Activated CD4-positive, alpha-beta T cell treated with anti-CD3 and anti-CD28 coated beads, Interleukin-2, amount 50 U/mL, for 4 hours (primary cell): ENCODE results near the gene RRAD.
"Not testable (repeated sequence)": the region's sequence is repeated elsewhere in the genome, so short reads cannot be mapped to it uniquely, and the experiment has no call there.

Experiments used
- DNase-seq, 2 experiments: peaks; one replicate each; pipeline ENCODE4 v3.0.0-alpha.2; 2020

The RRAD gene

DNA sequence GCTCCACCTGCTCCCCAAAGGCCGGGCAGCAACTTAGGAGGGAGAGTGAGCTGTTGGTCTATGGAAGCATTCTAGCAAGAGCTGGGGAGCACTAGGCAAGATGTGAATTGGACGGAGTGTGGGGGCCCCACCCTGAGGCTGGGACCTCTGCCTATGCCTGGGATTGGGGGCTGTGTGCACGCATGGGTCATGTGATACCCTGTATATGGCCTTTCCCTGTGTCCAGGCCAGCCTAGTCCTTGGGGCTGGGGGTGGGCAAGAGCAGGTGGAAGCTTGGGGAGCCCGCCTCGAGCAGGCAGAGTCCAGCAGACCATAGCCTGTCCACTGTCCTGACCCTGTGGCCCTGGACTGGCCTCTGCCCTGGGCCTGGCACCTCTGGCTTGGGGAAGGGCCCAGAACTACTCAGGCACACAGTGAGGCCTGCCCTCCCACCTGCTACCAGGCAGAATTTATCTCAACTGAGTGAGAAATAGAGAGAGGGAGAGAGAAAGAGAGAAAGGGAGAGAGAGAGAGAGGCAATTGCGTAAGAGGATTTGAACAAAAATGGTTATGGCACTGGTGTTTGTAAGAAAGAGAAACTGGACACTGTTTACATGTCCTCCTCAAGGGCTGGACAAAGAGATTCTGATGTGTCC is 25.9 kb downstream of the RRAD start:
- DNase-seq: no peak

DNA sequence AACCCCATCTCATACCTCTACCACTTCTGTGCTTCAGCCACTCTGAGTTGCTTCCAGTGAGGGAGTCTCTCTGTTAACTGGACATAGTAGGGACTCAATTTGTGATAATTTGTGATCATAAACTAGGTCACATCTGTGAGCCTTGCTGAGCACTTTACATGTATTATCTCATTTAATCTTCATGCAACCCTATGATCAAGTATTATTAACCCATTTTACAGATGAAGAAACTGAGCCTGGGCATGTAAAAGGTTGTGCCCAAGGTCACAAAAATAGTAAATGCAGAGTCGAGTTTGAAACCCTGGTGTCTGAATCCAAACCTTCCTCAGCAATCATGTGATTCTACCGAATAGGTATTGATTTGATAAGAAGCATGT is 26.4 kb downstream of the RRAD start:
- DNase-seq: no peak

DNA sequence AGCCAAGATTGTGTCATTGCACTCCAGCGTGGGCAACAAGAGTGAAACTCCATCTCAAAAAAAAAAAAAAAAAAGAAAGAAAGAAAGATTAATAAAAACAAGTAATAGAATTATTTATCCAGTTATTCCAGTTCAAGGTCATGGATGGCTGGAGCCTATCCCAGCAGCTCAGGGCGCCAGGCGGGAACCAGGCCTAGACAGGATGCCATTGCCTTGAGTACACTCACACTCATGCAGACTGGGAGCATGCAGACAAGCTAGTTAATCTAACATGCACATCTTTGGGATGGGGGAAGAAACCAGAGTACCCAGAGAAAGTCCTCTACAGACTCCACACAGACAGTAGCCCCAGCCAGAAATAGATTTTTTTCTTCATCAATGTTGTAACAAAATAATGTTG is 27.1 kb downstream of the RRAD start:
- DNase-seq: no peak

DNA sequence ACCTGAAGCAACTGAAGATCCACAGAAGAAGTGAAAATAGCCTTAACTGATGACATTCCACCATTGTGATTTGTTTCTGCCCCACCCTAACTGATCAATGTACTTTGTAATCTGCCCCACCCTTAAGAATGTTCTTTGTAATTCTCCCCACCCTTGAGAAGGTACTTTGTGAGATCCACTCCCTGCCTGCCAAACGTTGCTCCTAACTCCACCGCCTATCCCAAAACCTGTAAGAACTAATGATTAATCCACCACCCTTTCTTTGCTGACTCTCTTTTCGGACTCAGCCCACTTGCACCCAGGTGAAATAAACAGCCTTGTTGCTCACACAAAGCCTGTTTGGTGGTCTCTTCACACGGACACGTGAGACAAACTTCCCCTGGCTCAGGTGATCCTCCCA is 28.7 kb downstream of the RRAD start:
- DNase-seq: not testable (repeated sequence)

DNA sequence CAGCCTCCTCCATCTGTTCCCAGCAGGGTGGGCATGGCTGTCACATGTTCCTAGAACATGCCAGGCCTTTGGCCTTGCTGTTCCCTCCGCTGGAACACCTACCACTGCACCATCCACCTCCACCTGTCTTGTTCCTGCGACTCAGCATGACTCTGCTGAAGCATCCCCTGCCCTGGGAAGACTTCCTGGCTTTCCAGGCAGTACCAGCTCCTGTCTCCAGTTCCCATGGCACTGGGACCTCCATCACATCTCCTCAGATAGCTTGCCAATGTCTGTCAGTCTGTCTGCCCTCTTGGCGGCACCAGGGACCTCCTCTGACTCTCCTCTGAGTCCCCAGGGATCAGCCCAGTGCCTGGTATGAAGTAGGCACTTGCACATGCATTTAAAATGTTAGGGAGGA is 29.3 kb downstream of the RRAD start:
- no peak for DNase-seq

DNA sequence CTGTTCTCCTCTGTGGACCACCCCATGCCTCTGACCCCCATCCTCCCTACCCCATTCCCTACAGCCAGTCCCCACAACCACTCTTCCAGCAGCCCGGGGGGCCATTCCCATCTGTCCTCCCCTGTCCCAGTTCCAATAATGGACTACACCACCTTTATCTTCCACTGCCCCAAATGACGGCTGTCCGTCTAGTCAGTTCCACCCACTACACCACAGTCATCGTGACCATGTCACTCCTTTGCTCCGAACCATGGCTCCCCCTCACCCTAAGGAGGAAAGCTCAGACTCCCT is 29.7 kb downstream of the RRAD start:
- no peak for DNase-seq

DNA sequence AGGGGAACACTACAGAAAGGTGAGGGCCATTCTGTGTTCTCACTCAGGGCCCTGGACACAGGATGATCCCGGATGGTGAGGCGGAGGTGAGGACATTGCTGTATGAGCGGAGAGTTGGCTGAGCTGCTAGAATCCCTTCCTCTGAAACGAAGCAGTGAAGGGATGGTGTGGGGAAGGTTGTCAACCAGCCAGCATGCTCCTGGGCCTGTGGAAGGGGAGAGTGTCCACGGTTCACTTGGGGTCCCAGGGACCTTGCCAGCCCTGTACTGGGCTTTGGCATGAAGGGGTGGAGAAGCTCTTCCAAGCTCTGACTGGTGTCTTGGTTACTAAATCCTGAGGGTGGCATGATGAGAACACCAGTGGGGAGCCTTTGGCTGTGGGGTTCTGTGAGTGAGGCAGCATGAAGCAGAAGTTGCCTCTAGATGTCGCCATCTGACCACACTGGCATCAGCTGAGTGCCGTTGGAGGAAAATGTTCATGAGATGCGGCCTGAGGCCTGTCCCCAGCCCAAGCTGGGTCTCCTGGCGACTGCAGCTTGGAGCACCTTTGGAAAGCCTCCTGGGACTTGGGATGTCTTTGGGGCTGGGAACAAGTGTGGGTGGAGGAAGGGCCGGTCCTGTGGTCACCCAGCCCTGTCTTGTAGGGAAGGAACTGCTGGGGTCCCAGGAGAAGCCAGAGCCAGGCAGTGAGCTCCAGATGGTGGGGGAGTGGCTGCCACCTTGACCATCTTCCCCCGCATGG is 30.2 kb downstream of the RRAD start:
- DNase-seq: peak; percentile 58 to 60

DNA sequence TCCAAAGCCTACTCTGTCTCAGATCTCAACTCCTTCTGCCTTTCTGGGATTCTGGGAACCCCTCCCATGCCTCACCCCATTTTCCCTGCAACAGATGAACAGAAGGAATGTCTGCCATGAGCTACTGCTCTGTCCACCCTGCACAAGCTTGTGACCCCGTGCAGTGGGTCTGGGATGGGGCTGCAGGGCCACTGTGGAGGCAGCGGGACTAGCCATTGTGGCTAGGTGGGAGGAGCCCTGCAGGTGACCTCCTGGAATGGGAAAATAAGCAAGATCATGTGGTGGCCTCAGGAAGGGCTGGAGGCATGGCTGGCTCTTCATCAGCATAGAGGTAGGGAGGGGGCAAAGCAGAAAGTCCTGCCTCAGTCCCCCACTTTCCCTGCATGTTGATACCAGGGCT is 31.3 kb downstream of the RRAD start:
- DNase-seq: no peak

DNA sequence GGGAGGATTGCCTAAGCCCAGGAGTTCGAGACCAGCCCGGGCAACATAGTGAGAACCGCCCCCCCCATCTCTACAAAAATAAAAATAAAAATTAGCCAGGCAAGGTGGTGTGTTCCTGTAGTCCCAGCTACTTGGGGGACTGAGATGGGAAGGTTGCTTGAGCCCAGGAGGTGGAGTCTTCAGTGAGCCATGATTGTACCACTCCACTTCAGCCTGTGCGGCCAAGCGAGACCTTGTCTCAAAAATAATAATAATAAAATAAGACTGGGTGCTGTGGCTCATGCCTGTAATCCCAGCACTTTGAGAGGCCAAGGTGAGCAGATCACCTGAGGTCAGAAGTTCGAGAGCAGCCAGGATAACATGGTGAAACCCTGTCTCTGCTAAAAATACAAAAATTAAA is 33.5 kb downstream of the RRAD start:
- DNase-seq: no peak

DNA sequence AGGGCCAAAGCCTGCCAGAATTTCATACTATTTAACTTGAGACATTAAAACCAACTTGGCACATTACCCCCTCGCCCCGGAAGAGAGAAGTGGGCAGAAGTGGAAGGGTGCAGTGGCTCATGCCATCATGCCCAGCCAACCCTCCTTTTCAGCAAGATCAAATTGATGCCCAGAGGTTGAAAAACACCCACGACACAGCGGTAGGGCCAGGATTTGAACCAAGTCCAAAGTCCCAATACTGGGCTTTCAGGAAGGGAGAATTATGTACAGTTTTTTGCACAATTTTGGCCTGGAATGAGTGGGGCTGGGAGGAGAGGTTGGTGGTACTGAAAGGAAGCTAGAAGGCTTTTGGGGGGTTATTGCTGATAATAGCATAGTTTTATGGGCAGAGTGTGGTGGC is 34.0 kb downstream of the RRAD start:
- DNase-seq: no peak

DNA sequence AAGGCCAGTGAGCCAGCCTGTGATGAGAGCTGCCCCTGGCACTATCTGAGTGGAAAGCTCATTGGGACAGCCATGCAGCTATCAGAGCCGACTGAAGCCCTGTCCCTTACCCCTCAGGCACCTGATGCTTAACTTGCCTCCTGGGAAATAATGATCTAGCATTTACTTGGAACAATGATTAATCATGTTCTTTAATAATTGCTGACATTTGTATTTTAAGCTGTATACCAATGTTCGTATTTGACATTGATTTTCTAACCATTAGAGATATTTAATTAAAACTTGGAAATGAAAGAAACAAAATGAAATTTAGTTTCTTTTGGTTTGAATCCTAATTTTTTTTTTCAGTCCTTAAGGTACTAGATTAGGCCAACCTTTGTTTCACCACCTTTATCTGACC is 34.5 kb downstream of the RRAD start:
- DNase-seq: no peak

DNA sequence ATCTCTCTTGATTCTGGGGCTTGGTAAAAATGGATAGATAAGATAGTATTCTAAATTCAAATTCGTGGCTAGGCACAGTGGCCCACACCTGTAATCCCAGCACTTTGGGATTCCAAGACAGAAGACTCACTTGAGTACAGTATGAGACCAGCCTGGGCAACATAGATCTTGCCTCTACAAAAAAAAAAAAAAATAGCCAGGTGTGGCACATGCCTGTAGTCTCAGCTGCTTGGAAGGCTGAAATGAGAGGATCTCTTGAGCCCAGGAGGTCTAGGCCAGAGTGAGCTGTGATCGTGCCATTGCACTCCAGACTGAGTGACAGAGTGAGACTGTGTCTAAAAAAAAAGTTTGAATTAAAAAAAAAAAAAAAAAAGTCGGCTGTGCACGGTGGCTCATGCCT is 35.7 kb downstream of the RRAD start:
- DNase-seq: no peak

DNA sequence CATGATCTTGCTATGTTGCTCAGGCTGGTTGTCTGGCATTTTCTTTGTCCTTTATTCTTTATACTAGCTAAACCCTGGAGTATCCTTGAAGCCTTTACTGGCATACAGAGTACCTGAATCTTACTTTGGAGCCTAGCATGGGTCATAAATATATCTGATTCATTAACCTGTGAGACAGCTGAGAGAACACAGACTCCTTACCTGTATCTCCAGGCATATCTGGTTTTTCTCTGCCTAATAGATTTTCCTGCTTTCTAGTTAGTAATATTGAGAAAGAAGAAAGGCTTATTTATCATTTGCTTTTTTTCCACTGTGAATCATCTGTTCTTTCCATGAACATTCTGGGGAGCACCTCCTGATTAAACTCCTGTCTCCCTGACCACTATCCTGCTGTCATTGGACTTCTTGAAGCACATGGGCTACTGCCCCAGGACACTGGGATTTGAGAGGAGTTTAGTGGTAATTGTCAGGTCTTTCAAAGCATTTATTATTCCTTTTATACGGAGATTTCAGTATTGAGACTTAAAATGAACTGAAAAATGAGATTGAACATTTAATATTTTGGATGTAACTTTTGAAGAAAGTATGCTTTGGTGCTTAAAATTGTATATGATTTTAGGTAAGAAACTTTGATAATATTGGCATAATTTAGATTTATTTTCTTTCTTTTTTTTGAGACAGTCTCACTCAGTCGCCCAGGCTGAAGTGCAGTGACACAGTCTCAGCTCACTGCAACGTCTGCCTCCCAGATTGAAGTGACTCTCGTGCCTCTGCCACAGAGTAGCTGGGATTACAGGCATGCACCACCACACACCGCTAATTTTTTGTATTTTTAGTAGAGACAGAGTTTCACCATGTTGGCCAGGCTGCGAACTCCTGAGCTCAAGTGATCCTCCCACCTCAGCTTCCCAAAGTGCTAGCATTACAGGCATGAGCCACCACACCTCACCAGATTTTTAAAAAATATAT is 36.4 kb downstream of the RRAD start:
- no peak for DNase-seq

DNA sequence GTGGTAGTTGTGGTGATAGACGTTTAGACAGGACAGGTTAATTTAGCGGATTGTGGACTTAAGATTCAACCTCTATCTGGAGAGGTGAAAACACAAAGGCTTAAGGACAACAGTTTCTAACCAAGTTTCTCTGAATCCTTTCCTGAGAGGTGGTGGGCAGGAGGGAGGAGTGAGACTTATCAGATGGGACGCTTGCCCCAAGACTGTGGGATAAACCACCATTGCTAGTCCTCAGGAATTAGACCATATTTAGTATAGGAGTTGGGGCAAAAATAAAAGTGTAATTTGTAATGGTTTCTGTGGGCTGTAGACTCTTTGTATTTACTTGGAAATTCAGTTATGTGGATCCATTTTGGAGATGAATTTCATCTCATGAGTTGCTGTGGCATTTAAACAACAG is 38.4 kb downstream of the RRAD start:
- DNase-seq: no peak

DNA sequence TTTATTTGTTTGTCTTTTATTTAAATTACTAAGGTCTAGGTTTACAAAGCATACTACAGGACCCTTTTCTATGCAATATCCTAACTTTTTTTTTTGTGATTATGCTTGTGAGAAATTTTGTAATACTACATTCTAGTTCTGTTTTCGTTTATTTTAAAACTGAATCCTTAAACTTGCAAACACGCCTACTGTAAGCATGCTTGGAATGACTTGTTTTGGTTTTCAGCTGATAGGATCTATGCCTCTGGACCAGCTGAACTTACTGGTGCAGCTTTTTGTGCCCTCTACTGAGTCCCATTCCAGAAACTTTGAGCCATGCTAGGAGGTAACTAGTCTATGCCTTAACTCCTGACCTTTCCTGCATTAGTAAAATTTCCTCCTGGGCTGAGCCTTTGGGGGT is 39.0 kb downstream of the RRAD start:
- DNase-seq: no peak

DNA sequence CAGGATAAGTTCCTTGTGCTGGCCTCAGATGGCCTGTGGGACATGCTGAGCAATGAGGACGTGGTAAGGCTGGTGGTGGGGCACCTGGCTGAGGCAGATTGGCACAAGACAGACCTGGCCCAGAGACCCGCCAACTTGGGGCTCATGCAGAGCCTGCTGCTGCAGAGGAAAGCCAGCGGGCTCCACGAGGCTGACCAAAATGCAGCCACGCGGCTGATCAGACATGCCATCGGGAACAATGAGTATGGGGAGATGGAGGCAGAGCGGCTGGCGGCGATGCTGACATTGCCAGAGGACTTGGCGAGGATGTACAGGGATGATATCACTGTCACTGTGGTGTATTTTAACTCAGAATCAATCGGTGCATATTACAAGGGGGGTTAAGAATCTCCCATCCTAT is 39.8 kb downstream of the RRAD start:
- no peak for DNase-seq

DNA sequence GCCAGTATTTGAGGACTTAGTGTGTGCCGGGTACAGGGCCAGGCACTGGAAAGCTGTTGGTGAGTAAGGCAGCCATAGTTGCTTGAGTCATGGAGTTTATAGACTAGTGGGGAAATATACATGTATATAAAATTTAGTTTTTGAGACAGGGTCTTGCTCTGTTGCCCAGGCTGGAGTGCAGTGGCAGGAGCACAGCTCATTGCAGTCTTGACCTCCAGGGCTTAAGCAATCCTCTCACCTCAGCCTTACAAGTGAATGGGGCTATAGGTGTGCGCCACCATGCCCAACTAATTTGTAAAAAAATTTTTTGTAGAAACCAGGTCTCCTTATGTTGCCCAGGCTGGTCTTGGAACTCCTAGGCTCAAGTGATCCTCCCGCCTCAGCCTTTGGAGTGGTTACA is 42.6 kb downstream of the RRAD start:
- no peak for DNase-seq

DNA sequence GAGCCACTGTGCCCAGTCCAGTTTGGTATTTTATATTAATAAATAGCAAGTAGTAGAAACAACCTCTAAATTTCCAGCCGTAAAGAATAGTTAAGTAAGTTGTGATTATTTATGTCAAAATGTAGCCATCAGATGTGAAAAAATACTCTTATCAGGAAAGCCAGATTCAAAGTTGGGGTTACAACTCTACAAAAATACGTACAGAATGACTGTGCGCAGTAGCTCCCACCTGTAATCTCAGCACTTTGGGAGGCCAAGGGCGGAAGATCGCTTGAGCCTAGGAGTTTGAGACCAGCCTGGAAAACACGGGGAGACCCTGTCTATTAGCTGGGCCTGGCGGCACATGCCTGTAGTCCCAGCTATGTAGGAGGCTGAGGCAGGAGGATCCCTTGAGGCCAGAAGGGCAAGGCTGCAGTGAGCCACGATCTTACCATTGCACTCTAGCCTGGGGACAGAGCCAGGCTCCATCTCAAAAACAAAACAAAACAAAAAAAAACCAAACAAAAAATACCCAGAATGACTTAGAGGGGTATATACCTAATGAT is 43.3 kb downstream of the RRAD start:
- DNase-seq: no peak

DNA sequence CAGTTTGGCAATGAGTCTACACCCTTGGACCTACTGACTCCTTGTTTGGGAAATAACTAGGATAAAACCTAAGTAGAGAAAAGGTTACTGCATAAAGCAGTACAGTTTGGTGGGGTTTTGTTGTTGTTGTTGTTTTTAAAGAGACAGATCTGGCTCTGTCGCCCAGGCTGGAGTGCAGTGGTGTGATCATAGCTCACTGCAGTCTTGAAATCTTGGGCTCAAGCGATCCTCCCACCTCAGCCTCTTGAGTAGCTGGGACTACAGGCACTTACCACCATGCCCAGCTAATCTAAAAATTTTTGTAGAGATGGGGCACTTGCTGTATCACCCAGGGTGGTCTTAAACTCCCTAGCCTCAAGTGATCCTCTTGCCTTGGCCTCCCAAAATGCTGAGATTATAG is 43.8 kb downstream of the RRAD start:
- no peak for DNase-seq

DNA sequence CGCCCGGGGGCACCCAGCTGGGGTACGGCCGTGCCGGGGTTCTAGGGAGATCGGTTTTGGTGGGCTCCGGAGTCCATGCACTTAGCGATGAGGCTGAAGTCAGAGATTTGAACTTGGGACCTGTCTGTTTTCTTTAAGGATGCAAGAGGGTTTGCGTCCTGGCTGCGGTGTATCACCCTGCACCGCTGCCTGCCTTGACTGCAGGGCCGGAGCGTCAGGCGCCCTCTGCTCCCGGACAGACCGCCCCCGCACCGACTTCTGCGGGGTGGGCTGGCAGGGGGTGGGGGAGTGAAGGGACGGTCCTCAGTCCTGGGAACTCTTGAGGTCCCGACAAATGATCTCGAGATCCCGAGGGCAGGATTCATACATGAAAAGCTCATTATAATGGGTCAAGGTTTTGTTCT is 44.3 kb downstream of the RRAD start:
- DNase-seq: no peak

DNA sequence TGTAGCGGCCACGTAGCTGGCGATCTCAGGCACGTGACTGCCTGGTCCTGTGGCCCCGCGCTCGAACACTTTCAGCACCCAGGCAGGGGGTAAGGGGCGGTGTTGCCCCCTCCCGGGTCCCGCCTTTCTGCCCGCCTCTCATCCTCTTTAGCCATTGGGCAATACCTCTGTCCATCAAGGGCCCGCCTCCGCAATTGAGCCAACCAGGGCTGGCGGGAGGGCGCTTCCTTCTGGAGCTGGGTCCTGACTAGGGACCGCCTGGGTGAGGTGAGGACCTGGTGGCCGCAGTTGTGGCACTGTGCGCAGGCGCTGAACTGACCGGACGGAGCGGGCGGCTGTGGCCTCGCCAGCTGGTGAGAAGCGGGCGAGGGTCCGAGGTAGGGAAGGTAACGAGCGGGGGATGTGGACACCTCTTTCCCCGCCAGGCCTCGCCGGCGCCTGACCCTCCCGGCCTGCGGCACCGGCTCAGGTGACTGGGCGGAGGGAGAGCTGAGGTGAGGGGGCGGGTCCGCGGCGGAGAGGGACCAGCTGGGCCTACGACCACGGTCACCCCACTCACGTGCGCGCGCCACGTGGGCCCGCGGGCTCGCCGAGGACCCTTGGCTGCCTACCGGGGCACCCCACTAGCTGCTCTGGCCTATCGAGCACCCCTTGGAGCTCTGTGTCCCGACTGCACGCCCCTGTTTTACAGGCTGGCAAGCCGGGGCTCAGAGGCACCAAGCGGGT is 44.9 kb downstream of the RRAD start, which contains the start of gene PDP2:
TSS of gene PDP2 (plus strand) at position 228 of the 726 bp plus-strand sequence. CDS start 3,770 bp downstream, outside the sequence.
- peak; percentile 85 to 86 for DNase-seq

DNA sequence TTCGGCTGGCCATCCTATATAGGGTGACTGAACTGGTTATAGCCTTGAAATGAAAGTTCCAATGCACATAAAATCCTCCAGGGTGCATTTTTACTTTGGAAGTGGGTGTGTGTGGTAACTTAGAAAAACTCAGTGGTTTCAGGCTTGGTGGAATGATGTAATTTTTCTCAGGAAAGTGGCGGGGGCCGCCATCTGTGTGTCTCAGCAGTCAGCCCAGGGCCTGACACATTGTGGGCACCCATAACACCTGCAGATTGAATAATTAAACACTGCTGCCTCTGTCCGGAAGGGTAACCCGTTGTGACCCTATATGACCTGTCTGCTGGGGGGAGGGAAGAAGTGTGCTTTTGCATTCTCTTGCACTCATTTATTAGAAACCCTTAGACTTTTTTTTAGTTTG is 47.3 kb downstream of the RRAD start:
- DNase-seq: peak in 1 of 2 experiments; percentile 44
